GM23338 (cell line): ENCODE data around the gene FAM149B1. TPM values are rescaled to one million over a fixed set of nuclear protein-coding genes. Genes with fewer than 3 reads are reported as not detected.

Experiments
- ATAC-seq: fragments of 200-7000 bp; cut with Tn5 transposase; 3 replicates; pipeline ENCODE4 v1.9.1; 2020
- DNase-seq: peaks from one replicate; pipeline ENCODE4 v3.0.0-alpha.2; 2015; ENCODE audit warnings: low spot score
- H2AFZ ChIP-seq: fragments of 200-600 bp; sonication (generic); 2 replicates; pipeline ENCODE4 v1.8.0; 2016; ENCODE audit warnings: antibody characterized with exemption, mild to moderate bottlenecking, moderate library complexity
- H3F3A ChIP-seq: fragments of 200-600 bp; sonication (generic); replicated peaks from 2 replicates; pipeline ENCODE4 v1.8.0; 2017; ENCODE audit warnings: antibody characterized with exemption, mixed run types, low read depth
- H3K27ac ChIP-seq: fragments of 200-600 bp; sonication (generic); 2 replicates; pipeline ENCODE4 v1.6.1; 2016; ENCODE audit warnings: low read depth
- H3K27me3 ChIP-seq: fragments of 200-600 bp; sonication (generic); 2 replicates; pipeline ENCODE4 v1.8.0; 2016; ENCODE audit warnings: mild to moderate bottlenecking, mixed run types, moderate library complexity; ENCODE audit not compliant: insufficient read depth
- H3K36me3 ChIP-seq: fragments of 200-600 bp; sonication (generic); 2 replicates; pipeline ENCODE4 v1.8.0; 2016; ENCODE audit warnings: mild to moderate bottlenecking; ENCODE audit not compliant: insufficient read depth
- H3K4me1 ChIP-seq: fragments of 200-600 bp; sonication (generic); 2 replicates; pipeline ENCODE4 v1.8.0; 2016; ENCODE audit warnings: mild to moderate bottlenecking, moderate library complexity; ENCODE audit not compliant: insufficient read depth
- H3K4me2 ChIP-seq: fragments of 200-600 bp; sonication (generic); 2 replicates; pipeline ENCODE4 v1.7.1; 2017; ENCODE audit warnings: mixed run types
- H3K4me3 ChIP-seq: fragments of 200-600 bp; sonication (generic); 2 replicates; pipeline ENCODE4 v1.6.1; 2016; ENCODE audit warnings: mixed run types
- H3K79me2 ChIP-seq: fragments of 200-600 bp; sonication (generic); replicated peaks from 2 replicates; pipeline ENCODE4 v1.8.0; 2017; ENCODE audit warnings: mild to moderate bottlenecking; ENCODE audit not compliant: insufficient read depth
- H3K9me2 ChIP-seq: fragments of 200-600 bp; sonication (generic); 2 replicates; pipeline ENCODE4 v1.8.0; 2017; ENCODE audit not compliant: insufficient read depth
- H4K20me1 ChIP-seq: fragments of 200-600 bp; sonication (generic); replicated peaks from 2 replicates; pipeline ENCODE4 v1.8.0; 2017; ENCODE audit warnings: mild to moderate bottlenecking; ENCODE audit not compliant: insufficient read depth
- H3K27ac Mint-ChIP-seq: 2 replicates; pipeline ENCODE4 v1.8.0; 2020; ENCODE audit warnings: inconsistent platforms, mild to moderate bottlenecking, moderate library complexity, mixed read lengths
- H3K27me3 Mint-ChIP-seq: 3 replicates; pipeline ENCODE4 v1.8.0; 2022; ENCODE audit warnings: low read depth, mild to moderate bottlenecking, moderate library complexity, mixed read lengths, inconsistent platforms; ENCODE audit not compliant: insufficient read depth, poor library complexity
- H3K36me3 Mint-ChIP-seq: 3 replicates; pipeline ENCODE4 v1.8.0; 2021; ENCODE audit warnings: low read depth, mild to moderate bottlenecking, inconsistent platforms, moderate library complexity, mixed read lengths
- H3K4me1 Mint-ChIP-seq: 3 replicates; pipeline ENCODE4 v1.8.0; 2020; ENCODE audit warnings: mild to moderate bottlenecking, inconsistent platforms, mixed read lengths
- H3K4me3 Mint-ChIP-seq: 3 replicates; pipeline ENCODE4 v1.8.0; 2021; ENCODE audit warnings: moderate library complexity, mild to moderate bottlenecking, inconsistent platforms, mixed read lengths
- H3K9me3 Mint-ChIP-seq: 3 replicates; pipeline ENCODE4 v1.8.0; 2020; ENCODE audit warnings: moderate library complexity, mild to moderate bottlenecking, inconsistent platforms, mixed read lengths
- CTCF ChIP-seq, 2 experiments: fragments of 200-600 bp in 1 of 2; sonication (generic) in 1 of 2; conservative IDR thresholded peaks; 2 replicates each; pipeline versions ENCODE4 v1.5.1 to v1.6.1; 2016 to 2017; ENCODE audit warnings: antibody characterized with exemption in 2 of 2, low read depth in 2 of 2, mild to moderate bottlenecking in 2 of 2, moderate library complexity in 1 of 2
- EZH2phosphoT487 ChIP-seq: fragments of 200-600 bp; sonication (generic); IDR thresholded peaks from one replicate; pipeline ENCODE4 v1.8.1; 2018; ENCODE audit warnings: antibody characterized with exemption; ENCODE audit not compliant: unreplicated experiment
- JUNB ChIP-seq: IDR thresholded peaks from one replicate; pipeline ENCODE4 v1.6.1; 2016; ENCODE audit warnings: antibody characterized with exemption; ENCODE audit not compliant: unreplicated experiment
- NANOG ChIP-seq: IDR thresholded peaks from 2 replicates; pipeline ENCODE4 v1.6.1; 2016; ENCODE audit warnings: antibody characterized with exemption, borderline replicate concordance
- POLR2AphosphoS5 ChIP-seq: IDR thresholded peaks from 2 replicates; pipeline ENCODE4 v1.6.1; 2016; ENCODE audit warnings: antibody characterized with exemption, low read depth
- ZNF114 ChIP-seq: fragments of 250-450 bp; sonication (Bioruptor Pico); IDR thresholded peaks from 2 replicates; pipeline ENCODE4 v1.5.0; 2020; ENCODE audit warnings: mild to moderate bottlenecking, moderate library complexity
- ZNF462 ChIP-seq: fragments of 250-450 bp; sonication (Bioruptor Pico); IDR thresholded peaks from 2 replicates; pipeline ENCODE4 v1.5.0; 2020; ENCODE audit warnings: mild to moderate bottlenecking, moderate library complexity
- polyA plus RNA-seq: library from polyadenylated mRNA; unstranded; fragments of >200 nt; fragmentation: Nextera tagmentation; extraction: Ambion mirVana; gene quantifications from 2 replicates; pipeline ENCODE4 v1.2.1, GENCODE V29; 2016
- total RNA-seq: library from RNA; depleted of rRNA; stranded (reverse); fragments of >200 nt; shearing (Covaris generic); gene quantifications from 2 replicates; pipeline ENCODE4 v1.2.3, GENCODE V29; 2014
- TF ChIP-seq, protein P1 (sequence below): IDR thresholded peaks from 2 replicates; pipeline ENCODE4 v1.6.1; 2016; ENCODE audit warnings: antibody characterized with exemption

FAM149B1 gene
- total and polyA plus RNA-seq, 2 experiments from 2014 or later = 11.2 to 19.3 TPM

- Histone ChIP-seq H3K27me3 (no peaks in the 10 kb centered on the region), H3K4me2 (no peak overlapping the region), H3K27ac (no peak overlapping the region), H3F3A (no peaks in the 10 kb centered on the region), H3K79me2 (peaks cover 71% of the 10 kb centered on the region), H3K36me3 (peaks cover 25% of the 10 kb centered on the region; the same call in 1 of the 2 replicates), H3K4me3 (no peak overlapping the region), H4K20me1 (peaks cover 13% of the 10 kb centered on the region), H2AFZ (no peak overlapping the region), H3K4me1 (0 out of 2 replicates have a peak, but pooled peaks cover 1% of the 10 kb centered on the region), H3K9me2 (no peaks in the 10 kb centered on the region)
- Mint-ChIP-seq H3K36me3 (peaks cover 44% of the 10 kb centered on the region), H3K4me3 (no peak overlapping the region), H3K9me3 (no peaks in the 10 kb centered on the region), H3K27ac (no peak overlapping the region), H3K27me3 (no peaks in the 10 kb centered on the region), H3K4me1 (peaks cover 1% of the 10 kb centered on the region; the same call in 2 of the 3 replicates)
- DNase-seq (no peak), ATAC-seq (no peak)
- TF ChIP-seq EZH2phosphoT487 = no peak
- no peak for TF ChIP-seq POLR2AphosphoS5
Measured at GRCh38 chr10:73161662-73162061, 6.3 kb upstream of the FAM149B1 start.

GRCh38 chr10:73163096-73163495 lies 4.8 kb upstream of the FAM149B1 start:
- Mint-ChIP-seq H3K36me3 (peaks cover 35% of the 10 kb centered on the region), H3K4me3 (no peak overlapping the region), H3K27me3 (no peaks in the 10 kb centered on the region), H3K27ac (no peak overlapping the region), H3K9me3 (no peaks in the 10 kb centered on the region; the same call in 2 of the 3 replicates), H3K4me1 (peaks cover 6% of the 10 kb centered on the region; the same call in 2 of the 3 replicates)
- Histone ChIP-seq H3F3A (no peaks in the 10 kb centered on the region), H3K27ac (no peak overlapping the region), H3K4me2 (no peak overlapping the region), H4K20me1 (peaks cover 13% of the 10 kb centered on the region), H3K79me2 (peaks cover 79% of the 10 kb centered on the region), H3K27me3 (no peaks in the 10 kb centered on the region), H3K9me2 (no peaks in the 10 kb centered on the region), H3K36me3 (peaks cover 19% of the 10 kb centered on the region; the same call in 1 of the 2 replicates), H2AFZ (no peak overlapping the region), H3K4me3 (no peak overlapping the region), H3K4me1 (0 out of 2 replicates have a peak, but pooled peaks cover 6% of the 10 kb centered on the region)
- no peak for DNase-seq
- TF ChIP-seq, protein P1, sequence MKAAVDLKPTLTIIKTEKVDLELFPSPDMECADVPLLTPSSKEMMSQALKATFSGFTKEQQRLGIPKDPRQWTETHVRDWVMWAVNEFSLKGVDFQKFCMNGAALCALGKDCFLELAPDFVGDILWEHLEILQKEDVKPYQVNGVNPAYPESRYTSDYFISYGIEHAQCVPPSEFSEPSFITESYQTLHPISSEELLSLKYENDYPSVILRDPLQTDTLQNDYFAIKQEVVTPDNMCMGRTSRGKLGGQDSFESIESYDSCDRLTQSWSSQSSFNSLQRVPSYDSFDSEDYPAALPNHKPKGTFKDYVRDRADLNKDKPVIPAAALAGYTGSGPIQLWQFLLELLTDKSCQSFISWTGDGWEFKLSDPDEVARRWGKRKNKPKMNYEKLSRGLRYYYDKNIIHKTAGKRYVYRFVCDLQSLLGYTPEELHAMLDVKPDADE = no peak
- TF ChIP-seq NANOG = no peak
- no peak for TF ChIP-seq ZNF462
- no peak for TF ChIP-seq EZH2phosphoT487
- no peak for TF ChIP-seq ZNF114 (CRISPR knock-in tag)
- no peak for TF ChIP-seq JUNB
- no peak for TF ChIP-seq CTCF (conservative IDR thresholded peaks at IDR 0.05; ENCODE audit: low read depth in 2 of 2)
- no peak for TF ChIP-seq POLR2AphosphoS5
- ATAC-seq = no peak
